ENCODE data around the gene COL19A1.

Gene COL19A1

DNA sequence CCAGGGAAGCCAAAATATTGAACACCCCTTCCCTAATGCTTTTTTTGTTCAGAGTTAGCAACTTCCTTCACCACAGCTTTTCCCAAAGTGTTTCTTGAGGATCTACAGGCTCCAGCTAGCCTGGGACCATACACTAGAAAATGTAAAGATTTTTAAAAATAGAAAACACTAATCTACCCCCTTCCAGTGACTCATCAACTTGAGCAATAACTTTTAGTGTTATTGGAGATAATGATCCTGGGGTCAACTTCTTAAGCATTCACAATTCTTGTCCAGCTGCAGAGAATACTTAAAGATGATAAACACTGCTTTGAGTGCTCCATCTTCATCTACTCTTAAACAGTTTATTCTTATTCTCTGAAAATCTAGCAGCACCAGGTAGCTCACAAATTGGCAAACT, 304.9 kb downstream of the COL19A1 start:
- no peak for DNase-seq (ENCODE audit: low spot score)

DNA sequence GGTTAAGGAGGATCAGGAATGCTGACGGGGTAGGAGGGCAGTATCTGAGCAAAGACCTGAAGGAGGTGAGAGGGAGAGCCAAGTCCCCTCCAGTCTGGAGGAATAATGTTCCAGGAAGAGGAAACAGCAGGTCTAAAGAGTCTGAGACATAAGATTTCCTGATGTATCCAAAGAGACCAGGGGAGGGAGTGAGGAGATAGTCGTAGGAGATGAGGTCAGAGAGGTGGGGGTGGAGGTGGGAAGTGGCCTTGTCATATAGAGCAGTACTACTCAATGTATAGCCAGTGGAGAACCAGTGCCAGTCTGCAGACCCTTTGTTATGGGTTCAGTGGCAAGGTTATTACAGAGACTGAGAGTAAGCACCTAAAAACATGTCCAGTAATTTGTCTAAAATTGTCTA, 305.9 kb downstream of the COL19A1 start:
- DNase-seq (ENCODE audit: low spot score) = no peak

DNA sequence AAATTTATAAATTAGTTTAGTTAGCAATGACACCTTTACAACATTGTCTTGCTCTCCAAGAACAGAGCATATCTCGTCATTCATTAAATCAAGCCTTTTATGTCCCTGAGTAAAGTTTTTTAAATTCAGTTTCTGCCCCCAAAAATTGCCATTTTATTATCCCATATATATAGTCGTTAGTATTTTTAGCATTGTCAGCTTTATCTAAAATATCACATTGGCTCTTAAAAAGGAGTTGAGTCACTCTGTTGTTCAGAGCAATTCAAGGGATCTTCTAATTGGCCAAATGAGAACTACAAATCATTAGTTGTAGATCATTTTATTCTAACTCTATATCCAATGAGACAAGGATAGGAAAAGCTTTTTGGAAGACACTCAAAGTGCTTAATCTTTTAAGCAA, 309.4 kb downstream of the COL19A1 start:
- no peak for DNase-seq (ENCODE audit: low spot score)

DNA sequence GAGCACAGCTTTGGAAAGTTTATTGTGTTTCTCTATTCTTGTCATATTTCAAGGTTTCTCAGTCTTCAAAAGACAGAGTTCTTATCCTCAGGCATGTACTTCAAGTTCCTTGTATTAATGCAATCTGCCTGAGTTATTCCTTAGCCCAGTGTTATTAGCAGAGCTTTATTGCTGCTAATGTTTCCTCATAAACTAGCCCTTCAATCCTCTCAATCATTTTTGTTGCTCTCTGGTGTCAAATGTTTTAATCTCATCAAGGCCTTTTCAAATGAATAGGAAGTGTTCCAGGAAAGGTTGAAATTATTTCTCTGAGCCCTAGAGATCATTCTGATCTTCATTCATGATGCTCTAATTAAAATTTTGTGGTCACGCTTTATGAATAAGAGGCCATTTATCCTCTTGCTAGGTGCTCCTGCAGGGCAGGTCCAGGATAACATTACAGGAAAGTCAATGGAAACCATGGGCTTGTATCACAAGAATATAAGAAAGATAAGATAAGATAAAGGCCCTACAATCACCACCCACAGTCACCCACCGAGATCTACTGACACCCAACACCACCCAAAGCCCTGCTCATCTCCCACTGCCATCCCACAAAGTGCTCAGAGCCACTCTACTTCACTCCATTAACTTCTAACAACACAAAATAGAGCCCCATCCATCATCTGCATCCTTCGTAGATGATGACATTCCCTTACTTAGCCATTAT, 310.6 kb downstream of the COL19A1 start:
- DNase-seq (ENCODE audit: low spot score) = no peak

DNA sequence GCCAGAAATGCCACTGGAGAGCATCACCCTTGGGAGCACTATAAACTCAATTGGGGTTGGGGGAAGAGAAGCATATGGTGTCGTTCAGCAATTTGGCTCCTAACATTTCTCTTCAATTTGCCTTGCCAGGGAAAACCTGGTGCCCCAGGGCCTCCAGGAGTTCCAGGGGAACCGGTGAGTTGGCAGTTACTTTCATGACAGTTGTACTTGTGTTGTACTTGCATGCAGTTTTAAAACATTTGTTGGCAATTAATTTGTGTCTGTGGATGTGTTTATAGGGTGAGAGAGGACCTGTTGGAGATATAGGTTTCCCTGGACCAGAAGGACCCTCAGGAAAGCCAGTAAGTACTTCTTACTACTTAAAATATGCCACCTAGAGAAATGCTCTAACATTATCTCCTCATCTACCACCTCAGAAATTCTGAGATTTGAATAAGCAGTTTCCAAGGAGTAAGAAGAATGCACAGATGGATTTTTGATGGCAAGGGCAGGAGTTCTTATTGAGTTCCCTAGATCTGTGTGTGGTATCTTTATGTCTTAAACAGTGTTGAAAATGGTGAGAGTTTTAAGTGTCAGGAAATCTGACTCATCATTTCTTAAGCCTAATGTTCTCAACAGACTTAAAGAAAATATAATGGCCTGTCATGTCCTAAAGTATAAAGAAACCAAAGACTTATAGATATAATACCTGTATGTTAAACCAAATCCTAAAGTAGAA, 314.0 kb downstream of the COL19A1 start:
- DNase-seq (ENCODE audit: low spot score) = no peak

DNA sequence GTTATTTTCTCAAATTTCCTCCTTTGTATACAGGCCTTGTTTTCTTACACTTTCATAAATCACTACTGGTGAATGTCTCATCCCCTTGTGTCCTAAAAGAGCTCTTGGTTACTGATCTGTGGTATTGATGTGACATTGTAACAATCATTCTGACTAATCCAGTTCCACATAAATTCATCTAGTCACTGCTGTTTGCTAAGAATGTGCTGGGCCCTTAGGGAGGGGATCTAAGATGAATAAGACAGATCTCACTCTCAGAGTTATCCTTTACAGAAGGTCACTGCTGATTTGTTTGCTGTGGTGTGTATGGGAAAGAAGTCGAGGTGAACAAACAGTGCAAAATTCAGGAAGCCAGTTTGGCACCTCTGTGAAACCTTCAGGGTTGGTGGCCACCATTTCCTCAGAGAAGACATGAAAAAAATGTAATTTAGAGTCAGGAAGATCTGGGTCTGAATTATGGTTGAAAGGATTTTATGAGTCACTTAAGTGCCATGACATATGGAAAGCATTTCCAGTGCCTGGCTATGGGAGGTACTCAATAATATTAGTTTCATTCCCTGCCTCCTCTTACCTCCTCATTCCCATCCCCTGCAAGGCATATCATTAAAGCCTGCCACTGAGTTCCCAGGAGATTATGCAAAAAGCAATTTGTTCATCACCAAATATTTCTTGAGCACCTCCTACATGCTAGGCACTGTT, 314.7 kb downstream of the COL19A1 start:
- no peak for DNase-seq (ENCODE audit: low spot score)

DNA sequence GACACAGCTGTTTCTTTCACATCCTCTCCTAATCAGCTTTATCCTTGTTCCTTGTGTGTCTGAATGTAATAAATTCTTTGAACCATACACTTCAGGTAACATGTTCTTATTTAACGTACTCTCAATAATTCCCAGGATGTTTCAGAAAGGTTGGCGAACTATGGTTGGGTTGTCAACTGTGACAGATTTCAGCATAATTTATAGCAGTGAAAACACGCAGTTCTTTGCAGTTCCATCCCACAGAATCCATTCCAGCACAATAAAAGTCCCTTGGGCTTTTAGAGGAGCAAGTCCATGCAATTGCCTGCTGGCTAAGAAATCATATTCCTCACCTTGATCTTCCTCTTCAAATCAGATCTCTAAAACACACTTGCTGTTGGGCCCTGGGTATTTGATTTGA, 317.2 kb downstream of the COL19A1 start:
- DNase-seq (ENCODE audit: low spot score) = no peak

DNA sequence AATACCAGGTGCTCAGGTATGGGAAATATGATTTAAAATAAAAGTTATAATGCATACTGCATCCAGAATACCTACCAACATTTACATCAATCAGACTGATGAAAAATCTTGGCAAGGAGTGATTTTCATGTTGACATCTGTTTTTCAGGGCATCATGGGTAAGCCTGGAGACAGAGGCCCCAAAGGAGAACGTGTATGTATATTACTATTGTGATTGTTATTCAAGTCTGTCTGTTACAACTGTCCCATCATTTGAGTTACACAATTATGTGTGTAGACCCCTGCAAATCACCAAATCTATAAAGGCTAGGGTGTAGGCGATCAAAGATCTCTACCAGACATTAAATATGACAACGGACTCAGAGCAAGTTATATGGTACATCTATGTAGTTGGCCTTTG, 318.4 kb downstream of the COL19A1 start:
- no peak for DNase-seq (ENCODE audit: low spot score)

DNA sequence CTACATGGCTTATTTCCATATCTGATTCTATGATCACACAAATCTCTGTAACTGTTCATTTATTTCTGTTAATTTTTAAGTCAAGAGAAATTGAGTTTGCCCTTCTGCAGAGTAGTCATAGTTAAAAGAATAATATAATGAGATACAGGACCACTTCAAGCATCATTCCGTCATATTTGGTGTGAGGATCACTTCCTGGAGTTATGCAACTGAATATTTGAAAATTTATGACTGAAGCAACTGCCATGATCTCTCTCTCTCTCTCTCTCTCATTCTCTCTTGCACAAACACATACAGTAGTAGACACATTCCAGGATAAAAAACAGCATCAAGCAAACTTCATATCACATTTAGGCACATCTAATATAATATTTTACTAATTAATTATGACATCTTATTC, 320.1 kb downstream of the COL19A1 start:
- no peak for DNase-seq (ENCODE audit: low spot score)

DNA sequence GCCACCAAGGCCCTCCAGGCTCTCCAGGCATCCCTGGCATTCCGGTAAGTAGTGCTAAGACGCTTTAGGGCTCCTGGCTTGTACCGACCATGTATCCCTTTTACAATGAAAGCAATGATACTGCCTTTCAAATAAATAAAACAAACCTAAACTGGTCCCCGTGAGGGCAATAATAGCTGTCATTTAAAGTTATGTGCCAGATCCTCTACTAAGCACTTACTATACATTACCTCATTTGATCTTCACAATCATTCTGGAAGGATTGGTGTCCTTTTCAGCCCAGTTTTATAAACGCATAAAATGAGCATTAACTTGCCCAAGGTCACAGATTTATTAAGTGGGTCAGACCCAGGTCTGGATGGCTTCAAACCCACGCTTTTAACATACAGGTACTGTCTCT, 321.8 kb downstream of the COL19A1 start:
- no peak for DNase-seq (ENCODE audit: low spot score)

DNA sequence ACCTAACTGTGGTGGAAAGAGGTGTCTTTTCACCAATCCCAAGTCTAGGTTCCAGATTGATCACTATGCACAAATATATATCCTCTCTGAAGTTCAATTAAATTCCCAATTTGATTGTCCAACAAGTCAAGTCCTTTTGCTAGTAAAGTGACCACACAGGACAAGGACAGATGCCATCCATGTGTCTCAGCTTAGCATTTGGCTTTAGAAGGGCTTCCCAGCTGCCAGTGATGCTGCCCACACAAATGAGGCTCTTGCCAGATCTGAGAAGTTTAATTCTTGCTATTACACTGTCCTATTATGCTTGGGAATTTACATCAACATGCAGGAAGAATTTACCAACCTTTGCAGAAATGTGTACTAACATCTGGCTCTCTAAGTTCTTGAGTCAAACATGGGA, 328.1 kb downstream of the COL19A1 start:
- DNase-seq (ENCODE audit: low spot score) = no peak

DNA sequence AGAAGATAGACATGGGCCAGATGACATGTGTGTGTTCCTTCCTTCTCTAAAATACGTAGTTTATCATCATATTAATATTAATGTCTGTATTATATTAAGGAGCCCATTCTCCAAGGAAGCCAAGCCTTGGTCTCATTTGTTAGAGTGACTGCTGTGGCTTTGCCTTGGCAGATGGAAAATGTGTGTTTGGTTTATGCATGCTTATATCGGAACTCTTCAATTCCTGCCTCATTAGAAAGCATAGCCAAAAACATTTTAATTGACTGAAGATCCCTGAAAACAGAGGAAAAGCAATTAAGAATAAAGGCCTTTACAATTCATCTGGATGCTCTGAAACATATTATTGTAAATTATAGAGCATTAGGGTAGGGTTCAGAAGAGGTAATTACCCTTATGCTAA, 330.2 kb downstream of the COL19A1 start:
- no peak for DNase-seq (ENCODE audit: low spot score)

DNA sequence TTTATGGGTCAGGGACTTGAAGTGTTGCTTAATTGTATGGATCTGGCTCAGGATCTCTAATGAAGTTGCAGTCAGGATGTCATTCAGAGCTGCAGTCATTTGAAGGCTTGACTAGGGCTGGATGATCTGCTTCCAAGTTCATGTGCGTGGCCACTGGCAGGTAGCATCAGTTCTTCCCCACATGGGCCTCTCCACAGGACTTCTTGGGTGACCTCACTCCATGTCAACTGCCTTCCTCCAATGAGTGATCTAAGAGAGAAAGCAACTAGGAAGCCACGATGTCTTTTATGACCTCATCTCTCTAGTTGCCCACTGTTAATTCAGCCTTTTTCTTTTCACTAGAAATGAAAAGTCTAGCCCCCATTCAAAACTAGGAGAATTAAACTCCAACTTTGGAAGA, 332.4 kb downstream of the COL19A1 start:
- DNase-seq (ENCODE audit: low spot score) = no peak

DNA sequence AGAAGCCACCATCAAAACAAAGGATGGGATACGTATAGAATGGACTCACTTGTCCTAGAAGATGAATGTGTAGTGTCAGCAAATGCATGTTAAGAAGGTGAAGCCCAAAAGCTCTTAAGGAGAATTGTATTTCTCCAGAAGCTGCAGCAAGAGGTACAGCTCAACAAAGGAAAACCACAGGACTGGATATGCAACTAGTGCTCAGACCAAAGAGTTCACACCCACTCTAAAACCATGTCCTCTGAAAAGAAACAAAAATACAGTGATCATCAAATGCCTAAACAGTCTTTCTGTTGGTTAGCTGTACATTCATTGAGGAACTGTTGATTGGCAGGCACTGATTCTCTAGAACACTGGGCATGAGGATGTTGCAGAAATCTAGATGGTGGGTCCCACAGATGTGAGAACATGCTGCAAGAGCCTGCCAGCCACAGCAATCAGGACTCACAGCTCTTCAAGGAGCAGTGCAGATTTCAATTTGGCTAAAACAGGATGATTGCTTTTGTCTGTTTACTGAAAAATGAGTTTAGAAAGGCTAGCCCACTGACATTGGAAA, 342.0 kb downstream of the COL19A1 start:
- DNase-seq (ENCODE audit: low spot score) = no peak

DNA sequence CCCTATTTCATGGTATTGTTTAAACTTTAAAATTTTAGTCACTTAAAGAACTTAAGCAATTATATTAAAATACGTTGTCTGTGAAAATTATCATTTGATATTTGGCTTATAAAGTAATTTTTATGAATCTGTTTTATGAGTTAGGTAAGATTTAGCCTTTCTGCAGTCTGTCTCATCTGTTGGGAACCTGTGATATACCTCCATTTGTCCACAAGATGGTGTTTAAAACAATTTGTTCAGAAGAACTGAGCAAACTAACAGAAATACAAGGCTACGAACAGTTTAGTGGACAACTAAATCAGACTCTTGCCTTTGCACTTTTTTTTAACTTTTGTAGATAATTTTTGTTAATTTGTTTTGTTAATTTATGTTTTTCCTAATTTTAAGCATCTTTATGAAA, 344.1 kb downstream of the COL19A1 start:
- peak; percentile 26 for DNase-seq (ENCODE audit: low spot score)

DNA sequence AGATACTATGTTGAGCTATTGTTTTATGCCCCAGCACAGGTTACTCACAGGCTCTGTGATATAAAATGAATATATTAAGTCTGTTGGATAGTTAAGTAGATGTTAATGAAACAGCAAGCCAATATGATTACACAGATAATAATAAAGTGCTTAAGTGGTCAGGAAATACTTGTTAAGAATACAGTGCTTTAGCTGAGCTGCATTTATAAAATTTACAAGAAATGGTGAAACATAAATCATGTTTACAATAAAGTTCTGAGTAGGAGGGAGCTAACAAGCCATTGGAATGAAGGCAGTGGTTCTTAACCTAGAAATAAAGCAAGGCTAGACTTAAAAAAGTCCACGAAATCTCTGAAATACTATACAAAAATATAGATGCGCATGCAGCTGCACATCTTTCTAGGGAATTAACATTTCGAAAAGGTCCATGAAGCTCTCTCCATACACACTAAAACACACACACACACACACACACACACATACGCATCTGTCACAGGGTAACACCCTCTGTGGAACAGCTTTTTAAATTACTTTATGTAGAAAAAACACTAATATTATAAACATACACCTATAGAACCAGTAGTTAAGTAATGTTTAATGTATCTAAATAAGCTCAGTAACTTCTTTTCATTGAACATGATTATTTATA, 349.2 kb downstream of the COL19A1 start:
- no peak for DNase-seq (ENCODE audit: low spot score)

DNA sequence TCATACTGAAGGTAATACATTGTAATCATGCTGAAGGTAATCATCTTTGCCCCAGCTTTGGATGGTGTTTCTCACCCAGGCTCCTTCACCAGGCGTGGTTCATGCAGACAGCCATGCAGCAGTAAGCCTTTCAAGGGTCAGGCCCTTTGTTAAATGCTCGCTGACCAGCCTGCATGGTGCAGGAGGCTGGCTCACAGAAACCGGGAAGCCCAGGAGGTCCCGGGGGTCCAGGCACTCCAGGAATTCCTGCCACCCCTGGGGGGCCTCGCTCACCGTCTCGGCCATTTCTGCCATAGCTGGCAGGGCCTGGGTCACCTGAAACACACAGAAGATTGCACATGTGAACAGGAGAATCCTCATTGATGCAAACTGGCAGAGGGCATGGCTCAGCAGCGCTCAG, 350.4 kb downstream of the COL19A1 start:
- DNase-seq (ENCODE audit: low spot score) = no peak

DNA sequence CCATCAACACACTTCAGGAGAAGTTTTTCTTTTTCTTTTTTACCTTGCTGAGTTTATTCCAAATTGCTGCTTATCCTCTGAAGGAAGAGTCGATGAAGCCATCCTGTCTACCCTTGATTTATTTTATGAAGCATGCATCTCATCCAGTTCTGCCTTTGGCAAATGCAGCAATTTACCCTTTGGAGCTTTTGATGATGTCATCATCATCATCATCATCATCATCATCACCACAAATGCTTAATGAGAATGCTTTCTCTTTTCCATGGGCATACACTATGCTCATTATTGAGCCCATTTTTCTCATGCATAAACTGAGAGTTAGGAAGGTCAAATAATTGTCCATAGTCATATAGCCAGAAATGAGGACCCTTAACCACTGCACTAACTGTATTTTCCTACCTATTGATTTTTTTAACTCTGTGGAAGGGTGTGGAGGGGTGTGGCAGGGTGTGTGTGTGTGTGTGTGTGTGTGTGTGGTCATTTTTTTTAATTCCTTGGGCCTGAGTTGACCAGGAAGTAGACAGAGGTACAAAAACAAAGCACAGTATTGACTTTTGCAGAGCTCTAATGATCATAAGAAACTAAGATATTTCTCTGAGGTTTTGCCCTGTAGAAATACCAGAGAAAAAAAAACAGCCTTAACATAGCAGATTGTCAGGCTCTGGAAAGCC, 353.7 kb downstream of the COL19A1 start:
- DNase-seq (ENCODE audit: low spot score) = no peak

DNA sequence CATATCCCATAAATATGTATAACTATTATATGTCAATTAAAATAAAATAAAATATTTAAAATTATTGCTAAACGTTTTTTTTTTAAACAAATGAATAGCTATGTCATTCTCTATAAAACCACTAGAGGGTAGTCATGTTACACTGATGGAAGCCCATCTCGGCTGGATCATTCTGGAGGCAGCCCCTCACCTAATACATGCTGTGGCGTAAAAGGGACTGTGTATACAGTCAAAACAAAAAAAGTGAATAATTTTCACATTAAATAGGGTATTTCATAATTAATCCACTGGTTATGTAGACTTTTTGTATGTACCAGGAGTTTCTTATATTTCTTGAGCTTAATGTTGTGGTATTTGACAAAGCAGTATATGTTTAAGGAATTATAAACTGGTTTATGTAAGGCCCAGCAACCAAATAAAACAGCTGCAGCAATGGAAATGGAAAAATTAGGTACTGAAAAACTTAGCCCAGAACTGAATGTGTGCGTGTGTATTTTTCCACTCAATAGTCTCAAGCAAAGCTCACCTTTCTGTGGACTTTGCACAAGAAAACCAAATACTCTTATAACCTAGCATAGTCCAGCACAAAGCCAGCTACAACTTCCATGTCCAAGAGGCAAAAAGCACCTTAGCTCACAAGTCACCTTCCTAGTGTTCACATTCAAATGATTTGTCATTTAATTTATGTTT, 354.8 kb downstream of the COL19A1 start:
- DNase-seq (ENCODE audit: low spot score) = peak; percentile 46

DNA sequence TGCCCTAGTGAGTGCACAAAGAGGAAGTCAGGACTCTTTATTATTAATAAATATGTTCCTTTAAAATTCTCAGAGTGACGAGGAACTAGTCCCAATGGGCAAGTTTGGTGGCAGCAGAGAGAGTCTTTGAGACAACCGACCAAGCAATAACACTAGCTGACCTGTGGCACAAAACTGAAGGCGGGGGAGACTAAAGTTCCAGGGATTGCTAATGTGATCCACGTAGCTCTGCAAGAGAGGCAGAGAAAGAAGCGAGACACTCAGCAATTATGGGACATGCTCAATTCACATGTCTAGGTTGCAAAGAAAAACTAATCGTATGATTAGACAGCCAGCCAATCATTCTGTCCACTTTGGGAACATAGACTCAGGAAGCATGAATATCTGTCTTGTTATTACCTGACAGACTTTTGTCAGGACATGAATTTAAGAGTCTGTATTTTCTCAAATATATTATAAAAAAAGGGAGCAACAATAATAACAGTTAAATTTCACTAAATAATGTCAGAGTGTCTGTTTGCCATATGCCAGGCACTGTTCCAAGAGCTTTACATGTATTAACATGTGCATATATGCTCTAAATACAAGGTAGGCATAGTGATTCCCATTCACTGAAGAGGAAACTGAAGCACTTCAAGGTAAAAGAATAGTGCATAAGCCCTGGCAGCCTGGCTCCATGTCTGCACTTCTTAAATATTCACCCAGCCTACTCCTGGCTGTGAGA, 355.5 kb downstream of the COL19A1 start:
- DNase-seq (ENCODE audit: low spot score) = no peak

DNA sequence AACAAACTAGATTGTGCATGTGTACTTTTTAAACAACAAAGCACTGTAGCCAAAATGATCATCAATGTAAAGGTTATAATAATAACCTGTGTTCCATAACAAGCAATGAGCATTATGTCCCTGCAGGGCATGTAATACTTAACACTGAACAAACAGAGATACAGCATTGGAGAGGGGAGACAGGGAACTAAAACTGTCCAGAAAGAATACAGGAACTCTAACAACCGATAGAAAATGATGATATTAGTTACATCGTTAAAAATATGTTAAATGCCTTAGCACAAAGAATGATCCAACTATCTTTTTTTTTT, 356.0 kb downstream of the COL19A1 start:
- no peak for DNase-seq (ENCODE audit: low spot score)

All from cerebellar cortex (tissue), 1 donor.